Fibroblast of lung (primary cell): ENCODE data around the gene ZIC1. TPM values are rescaled to one million over a fixed set of nuclear protein-coding genes. Genes with fewer than 3 reads are reported as not detected.

Experiments used
- DNase-seq, 2 donors: peaks; one replicate each; pipeline versions ENCODE4 v3.0.0 to v3.0.0-alpha.2; 2010; ENCODE audit warnings: low read depth in 2 of 2
- H2AFZ ChIP-seq: 2 replicates; pipeline ENCODE4 v1.5.1; 2012; ENCODE audit warnings: low read length, control low read depth, inconsistent platforms
- H3K27ac ChIP-seq: 2 replicates; pipeline ENCODE4 v1.5.1; 2011; ENCODE audit warnings: low read length, control low read depth; ENCODE audit not compliant: insufficient read depth
- H3K27me3 ChIP-seq: 2 replicates; pipeline ENCODE4 v1.5.1; 2011; ENCODE audit warnings: mild to moderate bottlenecking, low read length; ENCODE audit not compliant: control insufficient read depth, insufficient read depth
- H3K36me3 ChIP-seq: 2 replicates; pipeline ENCODE4 v1.5.1; 2011; ENCODE audit warnings: low read length; ENCODE audit not compliant: control insufficient read depth, insufficient read depth
- H3K4me1 ChIP-seq: 2 replicates; pipeline ENCODE4 v1.5.1; 2011; ENCODE audit warnings: low read length; ENCODE audit not compliant: control insufficient read depth, insufficient read depth; ENCODE audit errors: extremely low read depth
- H3K4me2 ChIP-seq: 2 replicates; pipeline ENCODE4 v1.5.1; 2011; ENCODE audit warnings: low read length, control low read depth; ENCODE audit not compliant: insufficient read depth; ENCODE audit errors: extremely low read depth
- H3K4me3 ChIP-seq, 4 experiments: fragments of 200-600 bp in 1 of 4; sonication (generic) in 1 of 4; replicated peaks in 1 of 4; 2 replicates each; pipeline ENCODE4 v1.5.1; 2011 to 2016; ENCODE audit warnings: low read length in 4 of 4, low read depth in 3 of 4, mild to moderate bottlenecking in 3 of 4, control low read depth in 2 of 4, inconsistent platforms in 1 of 4, mixed read lengths in 1 of 4; ENCODE audit not compliant: insufficient read depth in 1 of 4; ENCODE audit errors: control extremely low read depth in 1 of 4
- H3K79me2 ChIP-seq: 2 replicates; pipeline ENCODE4 v1.5.1; 2012; ENCODE audit warnings: mild to moderate bottlenecking, low read length, inconsistent platforms; ENCODE audit not compliant: control insufficient read depth, insufficient read depth
- H3K9ac ChIP-seq: 2 replicates; pipeline ENCODE4 v1.5.1; 2011; ENCODE audit warnings: mild to moderate bottlenecking, low read length, control low read depth; ENCODE audit not compliant: insufficient read depth
- H3K9me3 ChIP-seq: 2 replicates; pipeline ENCODE4 v1.5.1; 2012; ENCODE audit warnings: low read depth, low read length; ENCODE audit not compliant: control insufficient read depth, insufficient read depth
- H4K20me1 ChIP-seq: 2 replicates; pipeline ENCODE4 v1.5.1; 2011; ENCODE audit warnings: low read length; ENCODE audit not compliant: control insufficient read depth, insufficient read depth; ENCODE audit errors: extremely low read depth
- EZH2 ChIP-seq: IDR thresholded peaks from 2 replicates; pipeline ENCODE4 v1.5.1; 2012; ENCODE audit warnings: low read length, control low read depth, mild to moderate bottlenecking; ENCODE audit errors: missing control alignments
- polyA plus RNA-seq, 2 donors: library from polyadenylated mRNA; depleted of rRNA in 1 of 2; stranded (reverse) in 1 of 2; unstranded in 1 of 2; fragments of >200 nt; gene quantifications; 2 replicates each; pipeline ENCODE4 v1.2.1, GENCODE V29; 2011 to 2012; ENCODE audit warnings: missing spikeins in 1 of 2
- total RNA-seq: library from RNA; depleted of rRNA; stranded (reverse); fragments of >200 nt; gene quantifications from 2 replicates; pipeline ENCODE4 v1.2.1, GENCODE V29; 2014
- TF ChIP-seq, protein P1 (sequence below), 2 donors: IDR thresholded peaks in 1 of 2; conservative IDR thresholded peaks in 1 of 2; 1 replicate in 1 of 2; 2 replicates in 1 of 2; pipeline ENCODE4 v1.5.1; 2011 to 2012; ENCODE audit warnings: low read length in 2 of 2, control low read depth in 1 of 2, inconsistent platforms in 1 of 2, low read depth in 1 of 2, mild to moderate bottlenecking in 1 of 2

ZIC1 gene
- total and polyA plus RNA-seq, 2 donors (not counting 1 experiment from before 2014, with no cell fraction given), result 0.11 TPM; not detected in 1

DNA sequence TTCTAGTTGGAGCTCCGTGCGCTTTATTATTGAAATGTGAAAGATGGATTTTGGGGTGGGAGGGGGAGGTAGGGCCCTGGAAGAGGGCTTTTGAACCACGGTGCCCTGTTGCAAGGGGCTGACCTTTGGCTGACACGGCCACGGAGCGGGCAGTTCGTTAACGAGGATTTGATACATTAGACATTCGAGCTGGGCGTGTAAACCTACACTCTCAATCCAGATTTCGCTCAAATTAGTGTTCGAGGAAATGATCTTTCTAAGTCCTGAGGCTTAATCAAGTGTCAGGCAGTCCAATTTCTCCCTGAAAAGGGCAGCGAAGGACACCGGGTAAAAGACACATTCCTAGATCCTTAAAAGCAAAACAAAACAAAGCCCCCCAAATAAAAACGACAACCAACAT, 13.0 kb downstream of the ZIC1 start:
- Histone ChIP-seq H3K9ac (no peak overlapping the region), H3K9me3 (no peaks in the 10 kb centered on the region), H3K4me3 (no peak overlapping the region), H3K79me2 (no peaks in the 10 kb centered on the region), H3K27ac (no peak overlapping the region), H3K4me1 (no peaks in the 10 kb centered on the region), H3K4me2 (no peak overlapping the region), H3K36me3 (no peaks in the 10 kb centered on the region), H3K27me3 (peaks cover 73% of the 10 kb centered on the region), H4K20me1 (no peaks in the 10 kb centered on the region), H2AFZ (no peak overlapping the region)
- no peak for DNase-seq
- no peak for TF ChIP-seq EZH2
- TF ChIP-seq, protein P1, sequence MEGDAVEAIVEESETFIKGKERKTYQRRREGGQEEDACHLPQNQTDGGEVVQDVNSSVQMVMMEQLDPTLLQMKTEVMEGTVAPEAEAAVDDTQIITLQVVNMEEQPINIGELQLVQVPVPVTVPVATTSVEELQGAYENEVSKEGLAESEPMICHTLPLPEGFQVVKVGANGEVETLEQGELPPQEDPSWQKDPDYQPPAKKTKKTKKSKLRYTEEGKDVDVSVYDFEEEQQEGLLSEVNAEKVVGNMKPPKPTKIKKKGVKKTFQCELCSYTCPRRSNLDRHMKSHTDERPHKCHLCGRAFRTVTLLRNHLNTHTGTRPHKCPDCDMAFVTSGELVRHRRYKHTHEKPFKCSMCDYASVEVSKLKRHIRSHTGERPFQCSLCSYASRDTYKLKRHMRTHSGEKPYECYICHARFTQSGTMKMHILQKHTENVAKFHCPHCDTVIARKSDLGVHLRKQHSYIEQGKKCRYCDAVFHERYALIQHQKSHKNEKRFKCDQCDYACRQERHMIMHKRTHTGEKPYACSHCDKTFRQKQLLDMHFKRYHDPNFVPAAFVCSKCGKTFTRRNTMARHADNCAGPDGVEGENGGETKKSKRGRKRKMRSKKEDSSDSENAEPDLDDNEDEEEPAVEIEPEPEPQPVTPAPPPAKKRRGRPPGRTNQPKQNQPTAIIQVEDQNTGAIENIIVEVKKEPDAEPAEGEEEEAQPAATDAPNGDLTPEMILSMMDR (conservative IDR thresholded peaks at IDR 0.05 in 1 of 2, IDR thresholded peaks at IDR 0.05 in 1 of 2; ENCODE audit: low read depth in 1 of 2, low read length in 2 of 2), result no peak

DNA sequence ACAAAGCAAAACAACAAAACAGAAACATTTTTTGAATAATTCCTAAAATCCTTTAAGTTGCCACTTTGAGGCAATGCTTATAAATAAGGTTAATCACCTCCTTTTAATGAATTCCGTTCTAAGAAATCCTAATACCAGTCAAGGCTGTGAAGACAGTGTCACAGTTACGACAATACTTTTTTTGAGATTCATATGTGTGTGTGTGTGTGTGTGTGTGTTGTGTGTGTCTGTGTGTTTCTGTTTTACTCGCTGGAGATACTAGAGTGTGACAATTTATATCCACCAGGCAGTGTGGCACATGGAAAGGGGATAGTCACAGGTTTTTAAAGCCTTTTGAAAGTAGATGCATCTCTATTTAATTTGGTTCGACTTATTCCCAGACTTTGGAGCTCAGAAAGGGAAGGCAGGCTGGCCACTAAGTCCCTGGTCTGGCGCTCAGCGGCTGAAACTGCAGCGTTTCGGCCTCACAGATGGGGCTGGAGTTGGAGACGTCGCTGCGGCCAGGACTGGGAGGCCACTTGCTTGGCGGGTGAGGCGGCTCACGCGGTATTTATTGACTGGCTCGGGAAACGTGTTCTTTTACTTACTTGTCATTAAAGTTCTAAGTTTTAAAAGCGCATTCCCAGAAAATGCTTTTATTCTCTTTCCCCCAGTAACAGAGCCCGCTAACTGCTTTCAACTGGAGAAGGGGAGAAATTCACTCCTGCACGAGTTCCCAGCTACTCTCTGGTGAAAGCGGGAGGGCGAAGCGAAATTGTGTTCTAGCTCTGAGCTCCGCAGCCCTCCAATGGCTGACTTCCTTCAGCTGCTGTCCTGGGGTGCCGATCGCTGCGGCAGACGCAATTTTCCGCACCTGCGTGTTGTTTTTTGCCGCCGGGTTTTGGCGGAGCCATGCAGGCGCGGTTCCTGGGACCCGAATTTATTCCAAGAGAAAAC, 13.7 kb downstream of the ZIC1 start:
- Histone ChIP-seq H4K20me1 (no peaks in the 10 kb centered on the region), H3K27ac (no peak overlapping the region), H3K4me3 (no peak overlapping the region), H3K4me1 (no peaks in the 10 kb centered on the region), H3K9ac (no peak overlapping the region), H3K79me2 (no peaks in the 10 kb centered on the region), H3K27me3 (peaks cover 71% of the 10 kb centered on the region), H2AFZ (no peak overlapping the region), H3K36me3 (no peaks in the 10 kb centered on the region), H3K4me2 (no peak overlapping the region), H3K9me3 (no peaks in the 10 kb centered on the region)
- TF ChIP-seq, protein P1 (conservative IDR thresholded peaks at IDR 0.05 in 1 of 2, IDR thresholded peaks at IDR 0.05 in 1 of 2; ENCODE audit: low read depth in 1 of 2, low read length in 2 of 2), result no peak
- peak; percentile 69 for TF ChIP-seq EZH2
- no peak for DNase-seq

DNA sequence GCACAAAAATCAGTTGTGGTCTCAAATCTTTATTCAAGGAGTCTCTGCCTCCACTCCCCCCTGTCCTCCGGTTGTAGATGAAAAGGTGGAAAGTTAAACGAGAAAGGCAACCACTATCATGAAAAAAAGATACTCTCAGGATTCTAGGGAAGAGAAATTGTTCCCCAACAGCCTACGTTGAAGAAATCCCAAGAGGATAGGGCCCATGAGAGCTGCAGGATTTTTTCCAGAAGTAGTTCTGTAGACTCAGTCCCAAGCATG, 14.3 kb downstream of the ZIC1 start:
- Histone ChIP-seq H2AFZ (no peak overlapping the region), H3K27ac (no peak overlapping the region), H3K36me3 (no peaks in the 10 kb centered on the region), H3K79me2 (no peaks in the 10 kb centered on the region), H3K4me3 (no peak overlapping the region), H4K20me1 (no peaks in the 10 kb centered on the region), H3K9me3 (no peaks in the 10 kb centered on the region), H3K4me1 (no peaks in the 10 kb centered on the region), H3K27me3 (peaks cover 65% of the 10 kb centered on the region), H3K4me2 (no peak overlapping the region), H3K9ac (no peak overlapping the region)
- TF ChIP-seq, protein P1 (conservative IDR thresholded peaks at IDR 0.05 in 1 of 2, IDR thresholded peaks at IDR 0.05 in 1 of 2; ENCODE audit: low read depth in 1 of 2, low read length in 2 of 2), result no peak
- TF ChIP-seq EZH2, result no peak
- no peak for DNase-seq
